Mucosa of stomach (tissue), 1 donor: ENCODE measurements around the gene CDH4.

Experiments
- H3K27me3 ChIP-seq: one replicate; pipeline ENCODE4 v1.7.0; 2013; ENCODE audit warnings: mild to moderate bottlenecking, low read length; ENCODE audit not compliant: control insufficient read depth, insufficient read depth
- H3K36me3 ChIP-seq: one replicate; pipeline ENCODE4 v1.7.0; 2013; ENCODE audit warnings: low read length; ENCODE audit not compliant: control insufficient read depth, insufficient read depth
- H3K4me1 ChIP-seq: one replicate; pipeline ENCODE4 v1.7.0; 2013; ENCODE audit warnings: mild to moderate bottlenecking, low read length; ENCODE audit not compliant: control insufficient read depth, insufficient read depth
- H3K4me3 ChIP-seq: one replicate; pipeline ENCODE4 v1.7.0; 2013; ENCODE audit warnings: low read length
- H3K9ac ChIP-seq: one replicate; pipeline ENCODE4 v1.7.0; 2013; ENCODE audit warnings: mild to moderate bottlenecking, low read length, moderate library complexity
- H3K9me3 ChIP-seq: one replicate; pipeline ENCODE4 v1.7.0; 2013; ENCODE audit warnings: mild to moderate bottlenecking, low read length, moderate library complexity; ENCODE audit not compliant: control insufficient read depth
- donor health status: Pancreatic carcinoma.

The CDH4 gene

DNA sequence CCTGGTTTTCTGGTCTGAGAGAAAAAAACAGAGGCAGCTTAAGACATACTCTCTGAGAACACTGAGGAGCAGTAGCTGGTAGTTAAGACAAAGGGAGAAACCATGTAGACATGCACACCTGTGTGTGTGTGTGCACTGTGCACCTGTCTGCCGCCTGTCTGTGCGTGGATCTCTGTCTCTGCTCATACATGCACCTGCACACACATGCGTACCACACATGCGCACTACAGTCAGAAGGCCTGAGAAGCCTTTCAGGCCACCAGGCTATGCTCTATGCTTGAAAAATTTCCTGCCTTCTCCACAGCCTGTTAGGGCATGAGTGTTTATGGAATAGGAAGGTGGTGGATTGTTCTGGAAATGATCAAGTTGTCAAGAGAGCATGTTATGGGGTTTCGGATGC lies 103.5 kb downstream of the CDH4 start:
- no peak overlapping the region for H3K4me3 ChIP-seq

GRCh38 chr20:61356196-61356595 lies 104.1 kb downstream of the CDH4 start:
- H3K4me1 ChIP-seq, result no peaks in the 10 kb centered on the region
- H3K4me3 ChIP-seq, result no peak overlapping the region
- no peaks in the 10 kb centered on the region for H3K9me3 ChIP-seq
- H3K27me3 ChIP-seq, result peaks cover 6% of the 10 kb centered on the region
- H3K36me3 ChIP-seq, result no peaks in the 10 kb centered on the region
- no peak overlapping the region for H3K9ac ChIP-seq

More for the DNA sequence above, 103.5 kb downstream of the CDH4 start:
- H3K9ac ChIP-seq, result no peak overlapping the region
- no peaks in the 10 kb centered on the region for H3K4me1 ChIP-seq
- no peaks in the 10 kb centered on the region for H3K9me3 ChIP-seq
- H3K36me3 ChIP-seq, result no peaks in the 10 kb centered on the region
- H3K27me3 ChIP-seq, result peaks cover 6% of the 10 kb centered on the region

DNA sequence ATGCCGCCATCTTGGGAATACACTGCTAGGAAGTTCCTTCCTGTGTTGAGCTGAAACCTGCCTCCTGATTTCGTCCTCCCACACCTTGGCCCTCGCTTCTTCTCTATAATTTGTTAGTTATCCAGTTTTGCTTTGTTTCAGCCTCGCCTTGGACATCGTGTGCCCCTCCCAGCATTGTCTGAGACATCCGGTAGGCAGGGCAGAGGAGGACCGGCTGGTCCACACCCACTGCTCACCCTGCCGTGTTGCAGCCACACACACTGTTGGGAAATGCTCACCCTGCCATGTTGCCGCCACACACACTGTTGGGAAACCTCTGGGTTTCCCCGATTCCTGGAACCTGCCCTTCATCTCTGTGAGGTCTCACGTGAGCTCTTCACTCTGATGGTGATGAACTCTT lies 105.1 kb downstream of the CDH4 start:
- Histone ChIP-seq H3K36me3 (no peaks in the 10 kb centered on the region), H3K4me1 (no peaks in the 10 kb centered on the region), H3K9ac (no peak overlapping the region), H3K27me3 (peaks cover 6% of the 10 kb centered on the region), H3K4me3 (no peak overlapping the region), H3K9me3 (no peaks in the 10 kb centered on the region)

GRCh38 chr20:61359254-61359653 lies 107.2 kb downstream of the CDH4 start:
- H3K36me3 ChIP-seq, result no peaks in the 10 kb centered on the region
- no peak overlapping the region for H3K4me3 ChIP-seq
- H3K4me1 ChIP-seq, result no peaks in the 10 kb centered on the region
- no peak overlapping the region for H3K9ac ChIP-seq
- H3K27me3 ChIP-seq, result no peaks in the 10 kb centered on the region
- no peaks in the 10 kb centered on the region for H3K9me3 ChIP-seq

- H3K4me3 ChIP-seq, result no peak overlapping the region
- no peaks in the 10 kb centered on the region for H3K36me3 ChIP-seq
- H3K9ac ChIP-seq, result no peak overlapping the region
- no peaks in the 10 kb centered on the region for H3K9me3 ChIP-seq
- H3K4me1 ChIP-seq, result no peaks in the 10 kb centered on the region
- no peaks in the 10 kb centered on the region for H3K27me3 ChIP-seq
Measured at GRCh38 chr20:61360296-61360695, 108.2 kb downstream of the CDH4 start.

DNA sequence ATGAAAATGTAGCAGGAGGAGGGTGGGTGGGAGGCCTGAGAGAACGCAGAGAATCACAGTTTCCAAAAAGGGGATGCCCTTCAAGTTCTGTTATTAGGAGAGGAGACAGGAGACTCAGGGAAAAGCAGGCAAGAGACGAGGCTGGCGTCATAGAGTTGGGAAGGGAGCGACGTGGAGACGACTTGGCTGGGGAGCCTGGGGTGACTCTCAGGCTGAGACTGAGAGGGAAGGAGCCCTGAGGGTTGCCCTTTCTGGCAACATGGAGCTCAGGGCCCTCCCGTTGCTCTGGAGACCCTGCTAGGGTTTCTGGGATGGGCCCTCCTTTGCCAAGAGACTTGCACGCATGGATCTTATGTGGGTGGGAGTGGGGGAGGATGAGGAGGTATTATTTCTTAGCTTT lies 108.9 kb downstream of the CDH4 start:
- no peaks in the 10 kb centered on the region for H3K27me3 ChIP-seq

DNA sequence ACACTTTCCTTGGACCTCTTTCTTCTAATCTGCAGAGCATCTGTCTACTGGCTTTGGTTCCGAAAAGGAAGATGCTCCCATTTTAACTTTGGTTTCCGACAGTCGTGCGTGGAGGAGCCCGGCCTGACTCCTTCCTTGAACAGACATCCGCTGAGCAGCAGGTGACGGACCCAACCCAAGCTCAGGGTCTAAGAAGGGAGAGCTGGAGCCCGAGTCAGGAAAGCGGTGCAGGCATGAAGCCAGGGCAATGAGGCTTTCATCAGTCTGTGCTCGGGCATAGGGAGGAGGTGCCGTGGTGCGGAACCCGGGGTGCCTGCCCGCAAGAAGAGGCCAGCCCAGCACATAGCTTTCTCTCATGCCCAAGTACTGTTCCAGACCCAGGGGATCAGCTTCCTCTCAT lies 109.4 kb downstream of the CDH4 start:
- H3K4me3 ChIP-seq, result no peak overlapping the region
- H3K9me3 ChIP-seq, result no peaks in the 10 kb centered on the region
- H3K36me3 ChIP-seq, result no peaks in the 10 kb centered on the region
- H3K27me3 ChIP-seq, result no peaks in the 10 kb centered on the region
- H3K9ac ChIP-seq, result no peak overlapping the region
- no peaks in the 10 kb centered on the region for H3K4me1 ChIP-seq

More for the DNA sequence above, 108.9 kb downstream of the CDH4 start:
- Histone ChIP-seq H3K9me3 (no peaks in the 10 kb centered on the region), H3K36me3 (no peaks in the 10 kb centered on the region), H3K9ac (no peak overlapping the region), H3K4me3 (no peak overlapping the region), H3K4me1 (no peaks in the 10 kb centered on the region)

DNA sequence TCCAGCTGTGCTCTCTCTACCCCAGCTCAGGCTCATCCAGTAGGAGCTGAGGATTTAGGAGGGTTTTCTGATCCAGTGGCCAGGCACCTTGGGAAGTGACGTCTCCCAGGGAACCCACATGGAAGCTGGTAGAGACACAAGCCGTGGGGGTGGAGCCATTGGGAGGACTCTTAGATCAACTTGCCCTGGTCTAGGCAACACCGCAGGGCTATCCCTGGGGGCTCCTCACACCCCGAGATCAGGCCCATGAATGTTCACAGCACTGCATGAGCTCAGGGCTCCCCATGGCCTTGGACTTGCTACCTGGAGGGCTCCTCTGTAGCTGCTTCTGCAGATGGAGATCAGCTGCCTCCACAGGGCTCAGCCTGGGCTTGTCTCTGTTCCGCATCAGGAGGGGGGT lies 112.1 kb downstream of the CDH4 start:
- Histone ChIP-seq H3K9me3 (no peaks in the 10 kb centered on the region), H3K9ac (no peak overlapping the region), H3K27me3 (no peaks in the 10 kb centered on the region), H3K4me1 (no peaks in the 10 kb centered on the region), H3K36me3 (no peaks in the 10 kb centered on the region), H3K4me3 (no peak overlapping the region)

- Histone ChIP-seq H3K36me3 (no peaks in the 10 kb centered on the region), H3K4me1 (no peaks in the 10 kb centered on the region), H3K9me3 (no peaks in the 10 kb centered on the region), H3K27me3 (no peaks in the 10 kb centered on the region), H3K4me3 (no peak overlapping the region), H3K9ac (no peak overlapping the region)
Measured at GRCh38 chr20:61366914-61367313, 114.9 kb downstream of the CDH4 start.

- Histone ChIP-seq H3K4me1 (no peaks in the 10 kb centered on the region), H3K4me3 (no peak overlapping the region), H3K9ac (no peak overlapping the region), H3K36me3 (no peaks in the 10 kb centered on the region), H3K9me3 (no peaks in the 10 kb centered on the region), H3K27me3 (no peaks in the 10 kb centered on the region)
Measured at GRCh38 chr20:61369731-61370520, 117.9 kb downstream of the CDH4 start.

GRCh38 chr20:61370841-61371303 lies 118.8 kb downstream of the CDH4 start:
- no peaks in the 10 kb centered on the region for H3K4me1 ChIP-seq
- H3K36me3 ChIP-seq, result no peaks in the 10 kb centered on the region
- no peak overlapping the region for H3K4me3 ChIP-seq
- H3K27me3 ChIP-seq, result no peaks in the 10 kb centered on the region
- no peak overlapping the region for H3K9ac ChIP-seq
- H3K9me3 ChIP-seq, result no peaks in the 10 kb centered on the region

GRCh38 chr20:61371501-61372136 lies 119.6 kb downstream of the CDH4 start:
- Histone ChIP-seq H3K36me3 (no peaks in the 10 kb centered on the region), H3K27me3 (no peaks in the 10 kb centered on the region), H3K9me3 (no peaks in the 10 kb centered on the region), H3K9ac (no peak overlapping the region), H3K4me1 (no peaks in the 10 kb centered on the region), H3K4me3 (no peak overlapping the region)
